Gastrocnemius medialis (tissue), 4 donors: ENCODE results near the gene RNF112. TPM values are rescaled to one million over a fixed set of nuclear protein-coding genes. Genes with fewer than 3 reads are reported as not detected.

ENCODE experiments used
- ATAC-seq, 2 donors: fragments of 150-250 bp; one replicate each; pipeline ENCODE4 v1.9.1; 2016
- DNase-seq, 2 donors: peaks; one replicate each; pipeline ENCODE4 v3.0.0-alpha.2; 2019
- H3K27ac ChIP-seq, 4 donors: fragments of 200-600 bp; sonication (generic); 1 replicate in 1 of 4; 2 replicates in 3 of 4; pipeline ENCODE4 v1.5.1; 2016 to 2018; ENCODE audit warnings: mild to moderate bottlenecking in 2 of 4, moderate library complexity in 1 of 4
- H3K27me3 ChIP-seq, 3 donors: fragments of 200-600 bp; sonication (generic) in 2 of 3; 1 replicate in 1 of 3; 2 replicates in 2 of 3; pipeline versions ENCODE4 v1.5.1 to v1.6.0; 2016 to 2019; ENCODE audit warnings: mild to moderate bottlenecking in 1 of 3, moderate library complexity in 1 of 3
- H3K36me3 ChIP-seq, 2 donors: fragments of 200-600 bp; sonication (generic) in 1 of 2; one replicate each; pipeline ENCODE4 v1.5.1; 2017 to 2018
- H3K4me1 ChIP-seq, 2 donors: fragments of 200-600 bp; sonication (generic) in 1 of 2; one replicate each; pipeline ENCODE4 v1.5.1; 2016 to 2017; ENCODE audit warnings: mild to moderate bottlenecking in 2 of 2
- H3K4me3 ChIP-seq, 4 donors: fragments of 200-600 bp; sonication (generic) in 3 of 4; 1 replicate in 1 of 4; 2 replicates in 3 of 4; pipeline ENCODE4 v1.5.1; 2016 to 2019; ENCODE audit warnings: mild to moderate bottlenecking in 2 of 4
- H3K9me3 ChIP-seq, 3 donors: fragments of 200-600 bp; sonication (generic) in 2 of 3; 1 replicate in 1 of 3; 2 replicates in 2 of 3; pipeline ENCODE4 v1.5.1; 2016 to 2019
- CTCF ChIP-seq, 5 experiments: fragments of 450-650 bp in 3 of 5; fragments of 200-600 bp in 2 of 5; sonication (generic) in 2 of 5; IDR thresholded peaks in 4 of 5; conservative IDR thresholded peaks in 1 of 5; 1 replicate in 4 of 5; 2 replicates in 1 of 5; pipeline ENCODE4 v1.5.1; 2016 to 2019; ENCODE audit warnings: antibody characterized with exemption in 5 of 5, mild to moderate bottlenecking in 3 of 5, moderate library complexity in 3 of 5
- POLR2A ChIP-seq, 2 donors: fragments of 450-650 bp; IDR thresholded peaks; one replicate each; pipeline ENCODE4 v1.6.1; 2017; ENCODE audit warnings: antibody characterized with exemption in 2 of 2, mild to moderate bottlenecking in 2 of 2, moderate library complexity in 2 of 2
- in situ Hi-C, 4 donors: fragments of 200-750 bp; cut with MboI; loops; one replicate each; pipeline versions ENCODE4 v1.15.0 to v1.8.0; 2017; ENCODE audit warnings: low sequenced_read_pairs in 4 of 4
- intact Hi-C: fragments of 100-400 bp; cut with DNase I; formaldehyde crosslinking; loops from one replicate; pipeline ENCODE4 v1.15.1; 2023; ENCODE audit warnings: low total_unique reads
- total RNA-seq, 4 donors: library from RNA; depleted of rRNA; stranded (reverse); fragments of >200 nt; gene quantifications; one replicate each; pipeline versions ENCODE4 v1.1.0 to v1.2.3, GENCODE V29; 2016

Gene RNF112
- total RNA-seq, 4 donors from 2014 or later: 0.51 to 0.98 (median 0.57) TPM

DNA sequence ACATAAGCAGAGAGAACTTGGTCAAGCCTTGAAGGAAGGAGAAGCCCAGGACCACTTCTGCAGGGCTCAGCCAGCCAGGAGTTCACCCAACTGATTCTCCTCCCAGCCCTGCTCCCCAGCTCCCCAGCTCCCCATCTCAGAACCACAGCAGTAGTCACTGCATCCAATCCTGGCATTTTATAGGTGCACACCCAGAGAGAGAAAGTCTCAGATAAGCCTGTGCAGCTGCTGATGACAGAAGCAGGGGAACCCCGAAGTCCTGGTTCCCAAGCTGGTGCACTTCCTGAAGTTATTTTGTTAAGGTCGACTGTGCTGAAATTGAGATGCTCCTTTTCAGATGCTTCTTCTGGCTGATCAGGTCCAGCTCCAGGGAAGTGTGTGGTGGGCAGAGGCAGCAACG is 6.6 kb downstream of the RNF112 start:
- intact Hi-C loops: no loop called here
- no peaks in the 10 kb centered on the region for H3K36me3 ChIP-seq
- H3K4me3 ChIP-seq: no peak overlapping the region
- no peaks in the 10 kb centered on the region for H3K4me1 ChIP-seq
- in situ Hi-C loops: no loop called here
- ATAC-seq: no peak
- TF ChIP-seq POLR2A (IDR thresholded peaks at IDR 0.05) (no peak), CTCF (IDR thresholded peaks at IDR 0.05 in 4 of 5, conservative IDR thresholded peaks at IDR 0.05 in 1 of 5) (no peak)
- DNase-seq: no peak
- H3K27ac ChIP-seq: no peak overlapping the region
- H3K9me3 ChIP-seq: no peaks in the 10 kb centered on the region
- H3K27me3 ChIP-seq: no peaks in the 10 kb centered on the region

DNA sequence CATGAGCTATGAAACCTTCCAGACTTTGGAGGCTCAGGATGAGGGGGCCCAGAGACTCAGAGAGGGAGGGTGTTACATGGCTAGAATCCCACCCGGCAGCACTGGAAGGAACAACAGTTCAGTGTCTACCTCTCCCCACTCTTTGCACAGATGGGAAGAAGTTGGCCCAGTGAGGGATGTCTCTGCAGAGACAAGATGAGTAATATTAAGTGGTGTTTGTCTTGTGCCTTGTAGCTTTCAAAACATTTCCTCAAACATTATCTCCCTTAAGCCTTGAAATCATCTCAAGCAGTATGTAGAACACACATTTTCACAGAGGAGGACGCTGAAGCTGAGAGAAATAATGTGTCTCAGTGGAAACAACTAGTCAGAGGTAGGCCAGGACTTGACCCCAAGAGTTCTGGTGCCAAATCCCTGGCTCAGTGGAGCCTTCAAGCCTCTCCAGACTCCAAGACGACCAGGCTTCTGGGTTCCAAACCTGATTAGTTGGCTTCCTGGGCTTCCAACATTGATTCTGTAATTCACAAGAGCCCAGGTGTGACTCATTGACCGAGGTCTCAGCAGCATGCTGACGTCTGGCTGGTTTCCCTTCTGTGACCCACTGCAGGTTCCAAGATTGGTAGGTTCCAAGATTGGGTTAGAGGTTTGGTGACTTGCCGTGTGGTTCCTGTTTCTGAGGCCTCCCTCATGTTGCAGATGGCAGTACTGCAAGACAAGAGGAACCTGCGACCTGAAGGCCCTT is 7.4 kb downstream of the RNF112 start:
- Histone ChIP-seq H3K27ac (peak overlapping the region in 2 of 4 donors; percentile 10 to 19), H3K36me3 (no peaks in the 10 kb centered on the region), H3K4me1 (no peaks in the 10 kb centered on the region), H3K9me3 (no peaks in the 10 kb centered on the region), H3K27me3 (no peaks in the 10 kb centered on the region), H3K4me3 (no peak overlapping the region)
- ATAC-seq: peak in 1 of 2 donors; percentile 30
- intact Hi-C loops (no loop called here), in situ Hi-C loops (no loop called here)
- no peak for DNase-seq
- no peak for TF ChIP-seq POLR2A (IDR thresholded peaks at IDR 0.05)
- TF ChIP-seq CTCF (IDR thresholded peaks at IDR 0.05 in 4 of 5, conservative IDR thresholded peaks at IDR 0.05 in 1 of 5): no peak

DNA sequence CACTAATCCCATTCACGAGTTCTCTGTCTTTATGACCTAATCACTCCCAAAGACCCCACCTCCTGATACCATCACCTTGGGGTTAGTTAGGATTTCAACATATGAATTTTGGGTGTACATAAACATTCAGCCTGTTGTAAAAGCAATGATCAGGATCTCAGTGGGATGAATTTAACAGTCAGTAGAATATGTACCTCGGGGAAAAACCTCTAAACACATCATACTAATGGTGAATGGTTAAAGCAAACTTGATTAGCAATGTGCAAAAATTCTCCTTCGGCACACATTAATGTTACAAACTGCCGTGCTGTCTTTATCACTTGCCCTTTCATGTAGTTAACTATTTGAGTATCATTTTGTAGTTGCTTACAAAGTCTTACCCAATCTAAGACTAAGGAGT is 10.2 kb downstream of the RNF112 start:
- no peaks in the 10 kb centered on the region for H3K4me1 ChIP-seq
- no peak for TF ChIP-seq CTCF (IDR thresholded peaks at IDR 0.05 in 4 of 5, conservative IDR thresholded peaks at IDR 0.05 in 1 of 5)
- TF ChIP-seq POLR2A (IDR thresholded peaks at IDR 0.05): no peak
- no peak for ATAC-seq
- H3K36me3 ChIP-seq: no peaks in the 10 kb centered on the region
- no peaks in the 10 kb centered on the region for H3K27me3 ChIP-seq
- no peak overlapping the region for H3K27ac ChIP-seq
- no peak overlapping the region for H3K4me3 ChIP-seq
- H3K9me3 ChIP-seq: no peaks in the 10 kb centered on the region
- DNase-seq: no peak
- intact Hi-C loops (no loop called here), in situ Hi-C loops (no loop called here)

GRCh38 chr17:19421926-19422325 is 10.9 kb downstream of the RNF112 start:
- intact Hi-C loops (no loop called here), in situ Hi-C loops (no loop called here)
- no peak overlapping the region for H3K4me3 ChIP-seq
- no peak overlapping the region for H3K27ac ChIP-seq
- no peaks in the 10 kb centered on the region for H3K27me3 ChIP-seq
- H3K36me3 ChIP-seq: no peaks in the 10 kb centered on the region
- no peaks in the 10 kb centered on the region for H3K4me1 ChIP-seq
- TF ChIP-seq POLR2A (IDR thresholded peaks at IDR 0.05) (no peak), CTCF (IDR thresholded peaks at IDR 0.05 in 4 of 5, conservative IDR thresholded peaks at IDR 0.05 in 1 of 5) (no peak)
- no peaks in the 10 kb centered on the region for H3K9me3 ChIP-seq
- ATAC-seq (no peak), DNase-seq (no peak)
